Measurements from ENCODE around the gene OR1L1.

The OR1L1 gene
- total RNA-seq = 0 reads per million in 3 donors

GRCh38 chr9:122661416-122661815, at the start of gene OR1L1:
Gene OR1L1 (plus strand): TSS chr9:122661716. CDS start chr9:122661716, 0 bp downstream.
- no peaks in the 10 kb centered on the region for H3K9me3 ChIP-seq (ENCODE audit: control insufficient read depth, low read length)
- H3K4me3 ChIP-seq (ENCODE audit: insufficient read depth, low read depth, low read length, poor library complexity, severe bottlenecking) = no peak within 1 kb of the TSS
- DNase-seq = no peak
- H3K36me3 ChIP-seq (ENCODE audit: control insufficient read depth, insufficient read depth, low read length) = no peaks in the 10 kb centered on the region
- no peaks in the 10 kb centered on the region for H3K27me3 ChIP-seq (replicated peaks; ENCODE audit: control insufficient read depth, insufficient read depth, low read length, poor library complexity, severe bottlenecking)
- H3K4me1 ChIP-seq (ENCODE audit: control insufficient read depth, insufficient read depth, low read length, poor library complexity, severe bottlenecking) = no peaks in the 10 kb centered on the region
- H3K27ac ChIP-seq (ENCODE audit: insufficient read depth, low read length, poor library complexity, severe bottlenecking) = no peak within 1 kb of the TSS

- H3K27ac ChIP-seq (ENCODE audit: insufficient read depth, low read length, poor library complexity, severe bottlenecking) = no peak within 1 kb of the TSS
- H3K9me3 ChIP-seq (ENCODE audit: control insufficient read depth, low read length) = no peaks in the 10 kb centered on the region
- no peaks in the 10 kb centered on the region for H3K27me3 ChIP-seq (replicated peaks; ENCODE audit: control insufficient read depth, insufficient read depth, low read length, poor library complexity, severe bottlenecking)
- no peaks in the 10 kb centered on the region for H3K4me1 ChIP-seq (ENCODE audit: control insufficient read depth, insufficient read depth, low read length, poor library complexity, severe bottlenecking)
- no peaks in the 10 kb centered on the region for H3K36me3 ChIP-seq (ENCODE audit: control insufficient read depth, insufficient read depth, low read length)
- no peak for DNase-seq
- no peak within 1 kb of the TSS for H3K4me3 ChIP-seq (ENCODE audit: insufficient read depth, low read depth, low read length, poor library complexity, severe bottlenecking)
Measured at GRCh38 chr9:122614362-122614761, 47.2 kb upstream of the OR1L1 start, which contains the start of gene OR1Q1. Gene OR1Q1 (plus strand): TSS chr9:122614738. CDS start chr9:122614738, 0 bp downstream.

GRCh38 chr9:122619996-122620395, 41.5 kb upstream of the OR1L1 start:
- Histone ChIP-seq H3K27ac (ENCODE audit: insufficient read depth, low read length, poor library complexity, severe bottlenecking) (no peak overlapping the region), H3K4me3 (ENCODE audit: insufficient read depth, low read depth, low read length, poor library complexity, severe bottlenecking) (no peak overlapping the region), H3K27me3 (replicated peaks; ENCODE audit: control insufficient read depth, insufficient read depth, low read length, poor library complexity, severe bottlenecking) (no peaks in the 10 kb centered on the region), H3K9me3 (ENCODE audit: control insufficient read depth, low read length) (no peaks in the 10 kb centered on the region), H3K36me3 (ENCODE audit: control insufficient read depth, insufficient read depth, low read length) (no peaks in the 10 kb centered on the region), H3K4me1 (ENCODE audit: control insufficient read depth, insufficient read depth, low read length, poor library complexity, severe bottlenecking) (no peaks in the 10 kb centered on the region)
- DNase-seq = no peak

GRCh38 chr9:122642226-122642625, 19.3 kb upstream of the OR1L1 start:
- Histone ChIP-seq H3K27me3 (replicated peaks; ENCODE audit: control insufficient read depth, insufficient read depth, low read length, poor library complexity, severe bottlenecking) (no peaks in the 10 kb centered on the region), H3K9me3 (ENCODE audit: control insufficient read depth, low read length) (peaks cover 3% of the 10 kb centered on the region), H3K36me3 (ENCODE audit: control insufficient read depth, insufficient read depth, low read length) (no peaks in the 10 kb centered on the region), H3K27ac (ENCODE audit: insufficient read depth, low read length, poor library complexity, severe bottlenecking) (no peak overlapping the region), H3K4me3 (ENCODE audit: insufficient read depth, low read depth, low read length, poor library complexity, severe bottlenecking) (no peak overlapping the region), H3K4me1 (ENCODE audit: control insufficient read depth, insufficient read depth, low read length, poor library complexity, severe bottlenecking) (no peaks in the 10 kb centered on the region)
- no peak for DNase-seq

- Histone ChIP-seq H3K4me1 (ENCODE audit: control insufficient read depth, insufficient read depth, low read length, poor library complexity, severe bottlenecking) (no peaks in the 10 kb centered on the region), H3K9me3 (ENCODE audit: control insufficient read depth, low read length) (no peaks in the 10 kb centered on the region), H3K4me3 (ENCODE audit: insufficient read depth, low read depth, low read length, poor library complexity, severe bottlenecking) (no peak overlapping the region), H3K27ac (ENCODE audit: insufficient read depth, low read length, poor library complexity, severe bottlenecking) (no peak overlapping the region), H3K27me3 (replicated peaks; ENCODE audit: control insufficient read depth, insufficient read depth, low read length, poor library complexity, severe bottlenecking) (no peaks in the 10 kb centered on the region), H3K36me3 (ENCODE audit: control insufficient read depth, insufficient read depth, low read length) (no peaks in the 10 kb centered on the region)
- DNase-seq = no peak
Measured at GRCh38 chr9:122656378-122656777, 5.1 kb upstream of the OR1L1 start.

- Histone ChIP-seq H3K27ac (ENCODE audit: insufficient read depth, low read length, poor library complexity, severe bottlenecking) (no peak within 1 kb of the TSS), H3K36me3 (ENCODE audit: control insufficient read depth, insufficient read depth, low read length) (no peaks in the 10 kb centered on the region), H3K27me3 (replicated peaks; ENCODE audit: control insufficient read depth, insufficient read depth, low read length, poor library complexity, severe bottlenecking) (no peaks in the 10 kb centered on the region), H3K9me3 (ENCODE audit: control insufficient read depth, low read length) (no peaks in the 10 kb centered on the region), H3K4me3 (ENCODE audit: insufficient read depth, low read depth, low read length, poor library complexity, severe bottlenecking) (no peak within 1 kb of the TSS), H3K4me1 (ENCODE audit: control insufficient read depth, insufficient read depth, low read length, poor library complexity, severe bottlenecking) (no peaks in the 10 kb centered on the region)
- no peak for DNase-seq
Measured at GRCh38 chr9:122657527-122657926, 4.0 kb upstream of the OR1L1 start, which contains the start of gene OR1B1. Gene OR1B1 (minus strand): TSS chr9:122657627.

GRCh38 chr9:122672481-122672880, 11.0 kb downstream of the OR1L1 start:
- Histone ChIP-seq H3K9me3 (ENCODE audit: control insufficient read depth, low read length) (peaks cover 2% of the 10 kb centered on the region), H3K36me3 (ENCODE audit: control insufficient read depth, insufficient read depth, low read length) (no peaks in the 10 kb centered on the region), H3K27me3 (replicated peaks; ENCODE audit: control insufficient read depth, insufficient read depth, low read length, poor library complexity, severe bottlenecking) (no peaks in the 10 kb centered on the region), H3K4me3 (ENCODE audit: insufficient read depth, low read depth, low read length, poor library complexity, severe bottlenecking) (no peak overlapping the region), H3K4me1 (ENCODE audit: control insufficient read depth, insufficient read depth, low read length, poor library complexity, severe bottlenecking) (no peaks in the 10 kb centered on the region), H3K27ac (ENCODE audit: insufficient read depth, low read length, poor library complexity, severe bottlenecking) (no peak overlapping the region)
- no peak for DNase-seq

GRCh38 chr9:122684851-122685250, 23.3 kb downstream of the OR1L1 start:
- no peaks in the 10 kb centered on the region for H3K27me3 ChIP-seq (replicated peaks; ENCODE audit: control insufficient read depth, insufficient read depth, low read length, poor library complexity, severe bottlenecking)
- no peak overlapping the region for H3K4me3 ChIP-seq (ENCODE audit: insufficient read depth, low read depth, low read length, poor library complexity, severe bottlenecking)
- peaks cover 6% of the 10 kb centered on the region for H3K9me3 ChIP-seq (ENCODE audit: control insufficient read depth, low read length)
- DNase-seq = no peak
- H3K27ac ChIP-seq (ENCODE audit: insufficient read depth, low read length, poor library complexity, severe bottlenecking) = no peak overlapping the region
- no peaks in the 10 kb centered on the region for H3K36me3 ChIP-seq (ENCODE audit: control insufficient read depth, insufficient read depth, low read length)
- no peaks in the 10 kb centered on the region for H3K4me1 ChIP-seq (ENCODE audit: control insufficient read depth, insufficient read depth, low read length, poor library complexity, severe bottlenecking)

- no peaks in the 10 kb centered on the region for H3K9me3 ChIP-seq (ENCODE audit: control insufficient read depth, low read length)
- no peaks in the 10 kb centered on the region for H3K36me3 ChIP-seq (ENCODE audit: control insufficient read depth, insufficient read depth, low read length)
- no peak overlapping the region for H3K27ac ChIP-seq (ENCODE audit: insufficient read depth, low read length, poor library complexity, severe bottlenecking)
- DNase-seq = no peak
- H3K4me3 ChIP-seq (ENCODE audit: insufficient read depth, low read depth, low read length, poor library complexity, severe bottlenecking) = no peak overlapping the region
- H3K4me1 ChIP-seq (ENCODE audit: control insufficient read depth, insufficient read depth, low read length, poor library complexity, severe bottlenecking) = no peaks in the 10 kb centered on the region
- H3K27me3 ChIP-seq (replicated peaks; ENCODE audit: control insufficient read depth, insufficient read depth, low read length, poor library complexity, severe bottlenecking) = no peaks in the 10 kb centered on the region
Measured at GRCh38 chr9:122695696-122696095, 34.2 kb downstream of the OR1L1 start.

Data from effector memory CD4-positive, alpha-beta T cell (primary cell).